ENCODE measurements around the gene TRAK2. TPM values are rescaled to one million over a fixed set of nuclear protein-coding genes. Genes with fewer than 3 reads are reported as not detected.
A peak's percentile ranks its signal among the peaks of the same experiment; 100 is the strongest.
"Not testable (repeated sequence)": the region's sequence is repeated elsewhere in the genome, so short reads cannot be mapped to it uniquely, and the experiment has no call there.

The TRAK2 gene
- total and polyA plus RNA-seq, 5 donors, result 37.6 to 141 (median 128) TPM

- no peak overlapping the region for H3K4me3 ChIP-seq (ENCODE audit: low read length)
- 17% methylated on average over 4 of the region's 4 CpGs for WGBS
- intact Hi-C loops (cut with DNase I), result no loop called here
- peaks cover 4% of the 10 kb centered on the region for H3K4me1 ChIP-seq (ENCODE audit: control insufficient read depth, insufficient read depth, low read length)
- no peaks in the 10 kb centered on the region for H3K27me3 ChIP-seq (ENCODE audit: control insufficient read depth, insufficient read depth)
- peak; percentile 61 to 83 for ATAC-seq
- no peak overlapping the region for H3K27ac ChIP-seq (ENCODE audit: low read length)
- DNase-seq, result no peak
- no peaks in the 10 kb centered on the region for H3K9me3 ChIP-seq (ENCODE audit: control insufficient read depth, low read length)
These were observed 19.1 kb downstream of the TRAK2 start for GRCh38 chr2:201432038-201432620.

- 79% methylated on average over 5 of the region's 5 CpGs for WGBS
- Histone ChIP-seq H3K4me3 (ENCODE audit: low read length) (no peak overlapping the region), H3K27ac (ENCODE audit: low read length) (no peak overlapping the region), H3K27me3 (ENCODE audit: control insufficient read depth, insufficient read depth) (no peaks in the 10 kb centered on the region), H3K9me3 (ENCODE audit: control insufficient read depth, low read length) (no peaks in the 10 kb centered on the region), H3K4me1 (ENCODE audit: control insufficient read depth, insufficient read depth, low read length) (peaks cover 4% of the 10 kb centered on the region)
- no peak for ATAC-seq
- intact Hi-C loops (cut with DNase I), result no loop called here
- no peak for DNase-seq
These were observed 20.4 kb downstream of the TRAK2 start for GRCh38 chr2:201430839-201431238.

GRCh38 chr2:201430322-201430721 lies 20.9 kb downstream of the TRAK2 start:
- intact Hi-C loops (cut with DNase I); H3K9me3 ChIP-seq (ENCODE audit: control insufficient read depth, low read length); H3K4me3 ChIP-seq (ENCODE audit: low read length); H3K27me3 ChIP-seq (ENCODE audit: control insufficient read depth, insufficient read depth); H3K27ac ChIP-seq (ENCODE audit: low read length); ATAC-seq; H3K4me1 ChIP-seq (ENCODE audit: control insufficient read depth, insufficient read depth, low read length): not testable (repeated sequence)
- WGBS, result 97% methylated on average over 12 of the region's 12 CpGs
- peak in 2 of 3 donors; percentile 46 to 58 for DNase-seq

- ATAC-seq; H3K27me3 ChIP-seq (ENCODE audit: control insufficient read depth, insufficient read depth); H3K27ac ChIP-seq (ENCODE audit: low read length); H3K9me3 ChIP-seq (ENCODE audit: control insufficient read depth, low read length); H3K4me3 ChIP-seq (ENCODE audit: low read length); intact Hi-C loops (cut with DNase I); H3K4me1 ChIP-seq (ENCODE audit: control insufficient read depth, insufficient read depth, low read length); DNase-seq: not testable (repeated sequence)
- 84% methylated on average over 6 of the region's 6 CpGs for WGBS
These were observed 21.4 kb downstream of the TRAK2 start for GRCh38 chr2:201429835-201430234.

GRCh38 chr2:201428366-201428765 lies 22.9 kb downstream of the TRAK2 start:
- H3K4me3 ChIP-seq (ENCODE audit: low read length); ATAC-seq; H3K9me3 ChIP-seq (ENCODE audit: control insufficient read depth, low read length); H3K4me1 ChIP-seq (ENCODE audit: control insufficient read depth, insufficient read depth, low read length); H3K27me3 ChIP-seq (ENCODE audit: control insufficient read depth, insufficient read depth); DNase-seq; intact Hi-C loops (cut with DNase I); H3K27ac ChIP-seq (ENCODE audit: low read length): not testable (repeated sequence)

- no peaks in the 10 kb centered on the region for H3K27me3 ChIP-seq (ENCODE audit: control insufficient read depth, insufficient read depth)
- WGBS, result 91% methylated on average over 9 of the region's 9 CpGs
- intact Hi-C loops (cut with DNase I), result no loop called here
- H3K9me3 ChIP-seq (ENCODE audit: control insufficient read depth, low read length), result no peaks in the 10 kb centered on the region
- DNase-seq (no peak), ATAC-seq (no peak)
- H3K4me3 ChIP-seq (ENCODE audit: low read length), result no peak overlapping the region
- H3K27ac ChIP-seq (ENCODE audit: low read length), result no peak overlapping the region
- H3K4me1 ChIP-seq (ENCODE audit: control insufficient read depth, insufficient read depth, low read length), result peaks cover 2% of the 10 kb centered on the region
These were observed 25.3 kb downstream of the TRAK2 start for GRCh38 chr2:201425952-201426351.

GRCh38 chr2:201420442-201421113 lies 30.7 kb downstream of the TRAK2 start:
- DNase-seq, result no peak
- Histone ChIP-seq H3K27ac (ENCODE audit: low read length) (no peak overlapping the region), H3K4me3 (ENCODE audit: low read length) (no peak overlapping the region), H3K4me1 (ENCODE audit: control insufficient read depth, insufficient read depth, low read length) (peaks cover 2% of the 10 kb centered on the region), H3K27me3 (ENCODE audit: control insufficient read depth, insufficient read depth) (no peaks in the 10 kb centered on the region), H3K9me3 (ENCODE audit: control insufficient read depth, low read length) (no peaks in the 10 kb centered on the region)
- ATAC-seq, result no peak
- intact Hi-C loops (cut with DNase I), result no loop called here
- WGBS, result 43% methylated on average over 3 of the region's 3 CpGs

GRCh38 chr2:201419986-201420385 lies 31.3 kb downstream of the TRAK2 start:
- H3K27me3 ChIP-seq (ENCODE audit: control insufficient read depth, insufficient read depth), result no peaks in the 10 kb centered on the region
- intact Hi-C loops (cut with DNase I), result no loop called here
- no peaks in the 10 kb centered on the region for H3K9me3 ChIP-seq (ENCODE audit: control insufficient read depth, low read length)
- 85% methylated on average over 4 of the region's 4 CpGs for WGBS
- no peak overlapping the region for H3K27ac ChIP-seq (ENCODE audit: low read length)
- DNase-seq, result no peak
- ATAC-seq, result no peak
- H3K4me1 ChIP-seq (ENCODE audit: control insufficient read depth, insufficient read depth, low read length), result peaks cover 2% of the 10 kb centered on the region
- no peak overlapping the region for H3K4me3 ChIP-seq (ENCODE audit: low read length)

- 58% methylated on average over 3 of the region's 3 CpGs for WGBS
- H3K27ac ChIP-seq (ENCODE audit: low read length), result no peak overlapping the region
- no peaks in the 10 kb centered on the region for H3K9me3 ChIP-seq (ENCODE audit: control insufficient read depth, low read length)
- intact Hi-C loops (cut with DNase I), result no loop called here
- DNase-seq, result no peak
- ATAC-seq, result no peak
- H3K27me3 ChIP-seq (ENCODE audit: control insufficient read depth, insufficient read depth), result no peaks in the 10 kb centered on the region
- H3K4me3 ChIP-seq (ENCODE audit: low read length), result no peak overlapping the region
- peaks cover 2% of the 10 kb centered on the region for H3K4me1 ChIP-seq (ENCODE audit: control insufficient read depth, insufficient read depth, low read length)
These were observed 32.1 kb downstream of the TRAK2 start for GRCh38 chr2:201419057-201419635.

GRCh38 chr2:201415149-201415548 lies 36.1 kb downstream of the TRAK2 start:
- ATAC-seq (no peak), DNase-seq (no peak)
- 13% methylated on average over 2 of the region's 2 CpGs for WGBS
- Histone ChIP-seq H3K27me3 (ENCODE audit: control insufficient read depth, insufficient read depth) (no peaks in the 10 kb centered on the region), H3K9me3 (ENCODE audit: control insufficient read depth, low read length) (no peaks in the 10 kb centered on the region), H3K4me3 (ENCODE audit: low read length) (no peak overlapping the region), H3K27ac (ENCODE audit: low read length) (no peak overlapping the region), H3K4me1 (ENCODE audit: control insufficient read depth, insufficient read depth, low read length) (peaks cover 5% of the 10 kb centered on the region)
- intact Hi-C loops (cut with DNase I), result no loop called here

GRCh38 chr2:201414099-201415023 lies 36.9 kb downstream of the TRAK2 start:
- 14% methylated on average over 3 of the region's 3 CpGs for WGBS

More at GRCh38 chr2:201414099-201415023, 36.9 kb downstream of the TRAK2 start:
- H3K27me3 ChIP-seq (ENCODE audit: control insufficient read depth, insufficient read depth), result no peaks in the 10 kb centered on the region
- peak; percentile 75 to 82 for ATAC-seq
- peak overlapping the region; percentile 27 for H3K4me3 ChIP-seq (ENCODE audit: low read length)
- DNase-seq, result no peak
- peaks cover 5% of the 10 kb centered on the region for H3K4me1 ChIP-seq (ENCODE audit: control insufficient read depth, insufficient read depth, low read length)
- intact Hi-C loops (cut with DNase I), result no loop called here
- H3K9me3 ChIP-seq (ENCODE audit: control insufficient read depth, low read length), result no peaks in the 10 kb centered on the region
- no peak overlapping the region for H3K27ac ChIP-seq (ENCODE audit: low read length)

All from right cardiac atrium (tissue), 5 donors.